Transverse colon (tissue), 3 donors: ENCODE results near the gene SYT4.

Experiments
- CTCF ChIP-seq, 5 experiments: fragments of 200-600 bp in 3 of 5; fragments of 450-650 bp in 2 of 5; sonication (generic) in 3 of 5; IDR thresholded peaks; 1 replicate in 2 of 5; 2 replicates in 3 of 5; pipeline ENCODE4 v1.5.1; 2016 to 2017; ENCODE audit warnings: antibody characterized with exemption in 5 of 5, inconsistent platforms in 3 of 5, mild to moderate bottlenecking in 2 of 5, moderate library complexity in 1 of 5
- POLR2A ChIP-seq: fragments of 450-650 bp; IDR thresholded peaks from one replicate; pipeline ENCODE4 v1.6.1; 2016; ENCODE audit warnings: antibody characterized with exemption, mild to moderate bottlenecking, moderate library complexity

- TF ChIP-seq CTCF (IDR thresholded peaks at IDR 0.05) (no peak), POLR2A (no peak)
Observed at GRCh38 chr18:43222501-43222900, 54.8 kb downstream of the SYT4 start.
